ENCODE data around the gene SCRN1.

- no peak for TF ChIP-seq MLX (CRISPR knock-in tag; IDR thresholded peaks at IDR 0.05)
- TF ChIP-seq ZNF318 (CRISPR knock-in tag; IDR thresholded peaks at IDR 0.05): no peak
- no peak for TF ChIP-seq JUNB (CRISPR knock-in tag; IDR thresholded peaks at IDR 0.05; ENCODE audit: borderline replicate concordance)
- TF ChIP-seq, protein P1, sequence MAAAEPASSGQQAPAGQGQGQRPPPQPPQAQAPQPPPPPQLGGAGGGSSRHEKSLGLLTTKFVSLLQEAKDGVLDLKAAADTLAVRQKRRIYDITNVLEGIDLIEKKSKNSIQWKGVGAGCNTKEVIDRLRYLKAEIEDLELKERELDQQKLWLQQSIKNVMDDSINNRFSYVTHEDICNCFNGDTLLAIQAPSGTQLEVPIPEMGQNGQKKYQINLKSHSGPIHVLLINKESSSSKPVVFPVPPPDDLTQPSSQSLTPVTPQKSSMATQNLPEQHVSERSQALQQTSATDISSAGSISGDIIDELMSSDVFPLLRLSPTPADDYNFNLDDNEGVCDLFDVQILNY (CRISPR knock-in tag; conservative IDR thresholded peaks at IDR 0.05): no peak
- TF ChIP-seq, protein P2, sequence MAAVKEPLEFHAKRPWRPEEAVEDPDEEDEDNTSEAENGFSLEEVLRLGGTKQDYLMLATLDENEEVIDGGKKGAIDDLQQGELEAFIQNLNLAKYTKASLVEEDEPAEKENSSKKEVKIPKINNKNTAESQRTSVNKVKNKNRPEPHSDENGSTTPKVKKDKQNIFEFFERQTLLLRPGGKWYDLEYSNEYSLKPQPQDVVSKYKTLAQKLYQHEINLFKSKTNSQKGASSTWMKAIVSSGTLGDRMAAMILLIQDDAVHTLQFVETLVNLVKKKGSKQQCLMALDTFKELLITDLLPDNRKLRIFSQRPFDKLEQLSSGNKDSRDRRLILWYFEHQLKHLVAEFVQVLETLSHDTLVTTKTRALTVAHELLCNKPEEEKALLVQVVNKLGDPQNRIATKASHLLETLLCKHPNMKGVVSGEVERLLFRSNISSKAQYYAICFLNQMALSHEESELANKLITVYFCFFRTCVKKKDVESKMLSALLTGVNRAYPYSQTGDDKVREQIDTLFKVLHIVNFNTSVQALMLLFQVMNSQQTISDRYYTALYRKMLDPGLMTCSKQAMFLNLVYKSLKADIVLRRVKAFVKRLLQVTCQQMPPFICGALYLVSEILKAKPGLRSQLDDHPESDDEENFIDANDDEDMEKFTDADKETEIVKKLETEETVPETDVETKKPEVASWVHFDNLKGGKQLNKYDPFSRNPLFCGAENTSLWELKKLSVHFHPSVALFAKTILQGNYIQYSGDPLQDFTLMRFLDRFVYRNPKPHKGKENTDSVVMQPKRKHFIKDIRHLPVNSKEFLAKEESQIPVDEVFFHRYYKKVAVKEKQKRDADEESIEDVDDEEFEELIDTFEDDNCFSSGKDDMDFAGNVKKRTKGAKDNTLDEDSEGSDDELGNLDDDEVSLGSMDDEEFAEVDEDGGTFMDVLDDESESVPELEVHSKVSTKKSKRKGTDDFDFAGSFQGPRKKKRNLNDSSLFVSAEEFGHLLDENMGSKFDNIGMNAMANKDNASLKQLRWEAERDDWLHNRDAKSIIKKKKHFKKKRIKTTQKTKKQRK (IDR thresholded peaks at IDR 0.05; ENCODE audit: low read length): no peak
- TF ChIP-seq, protein P3, sequence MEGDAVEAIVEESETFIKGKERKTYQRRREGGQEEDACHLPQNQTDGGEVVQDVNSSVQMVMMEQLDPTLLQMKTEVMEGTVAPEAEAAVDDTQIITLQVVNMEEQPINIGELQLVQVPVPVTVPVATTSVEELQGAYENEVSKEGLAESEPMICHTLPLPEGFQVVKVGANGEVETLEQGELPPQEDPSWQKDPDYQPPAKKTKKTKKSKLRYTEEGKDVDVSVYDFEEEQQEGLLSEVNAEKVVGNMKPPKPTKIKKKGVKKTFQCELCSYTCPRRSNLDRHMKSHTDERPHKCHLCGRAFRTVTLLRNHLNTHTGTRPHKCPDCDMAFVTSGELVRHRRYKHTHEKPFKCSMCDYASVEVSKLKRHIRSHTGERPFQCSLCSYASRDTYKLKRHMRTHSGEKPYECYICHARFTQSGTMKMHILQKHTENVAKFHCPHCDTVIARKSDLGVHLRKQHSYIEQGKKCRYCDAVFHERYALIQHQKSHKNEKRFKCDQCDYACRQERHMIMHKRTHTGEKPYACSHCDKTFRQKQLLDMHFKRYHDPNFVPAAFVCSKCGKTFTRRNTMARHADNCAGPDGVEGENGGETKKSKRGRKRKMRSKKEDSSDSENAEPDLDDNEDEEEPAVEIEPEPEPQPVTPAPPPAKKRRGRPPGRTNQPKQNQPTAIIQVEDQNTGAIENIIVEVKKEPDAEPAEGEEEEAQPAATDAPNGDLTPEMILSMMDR (CRISPR knock-in tag; IDR thresholded peaks at IDR 0.05): no peak
- no peak for TF ChIP-seq ARNT (IDR thresholded peaks at IDR 0.05)
- TF ChIP-seq ZNF30 (CRISPR knock-in tag; IDR thresholded peaks at IDR 0.05): no peak
- TF ChIP-seq, protein P4, sequence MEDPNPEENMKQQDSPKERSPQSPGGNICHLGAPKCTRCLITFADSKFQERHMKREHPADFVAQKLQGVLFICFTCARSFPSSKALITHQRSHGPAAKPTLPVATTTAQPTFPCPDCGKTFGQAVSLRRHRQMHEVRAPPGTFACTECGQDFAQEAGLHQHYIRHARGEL (CRISPR knock-in tag; IDR thresholded peaks at IDR 0.05): no peak
- no peak for TF ChIP-seq NR2C2 (CRISPR knock-in tag; IDR thresholded peaks at IDR 0.05; ENCODE audit: borderline replicate concordance)
- no peak for TF ChIP-seq NCOA5 (CRISPR knock-in tag; IDR thresholded peaks at IDR 0.05)
Measured at GRCh38 chr7:29975561-29975960, 14.0 kb downstream of the SCRN1 start.

All from HepG2 (cell line).